GM12878 (cell line): ENCODE results near the gene UPK1B. TPM values are rescaled to one million over a fixed set of nuclear protein-coding genes. Genes with fewer than 3 reads are reported as not detected.

Experiments
- ATAC-seq: fragments of 200-7000 bp; cut with Tn5 transposase; 3 replicates; pipeline ENCODE4 v1.9.1; 2020; ENCODE audit warnings: mild to moderate bottlenecking, moderate library complexity
- BruUV-seq: library from RNA; stranded (reverse); fragments of 400-500 nt; replicated peaks from 2 replicates; lab custom pipeline; 2021; lab: Mats Ljungman, UMichigan
- CTCF ChIA-PET: fragments of 300-600 bp; sonication (Branson Sonifier 250); formaldehyde crosslinking; extraction: SDS; loops from one replicate; lab custom pipeline; 2021; ENCODE audit warnings: inconsistent platforms; lab: Yijun Ruan, JAX
- POLR2A ChIA-PET: fragments of 350-600 bp; formaldehyde crosslinking; extraction: SDS; loops from one replicate; lab custom pipeline; 2021; ENCODE audit warnings: inconsistent platforms; lab: Charles Lee
- RAD21 ChIA-PET: fragments of 300-600 bp; sonication (Branson Sonifier 250); formaldehyde crosslinking; loops from one replicate; lab custom pipeline; 2023; ENCODE audit warnings: antibody characterized with exemption; ENCODE audit not compliant: unreplicated experiment; lab: Charles Lee
- SMC1A ChIA-PET: fragments of 300-600 bp; sonication (Branson Sonifier 250); formaldehyde crosslinking; loops from one replicate; lab custom pipeline; 2023; ENCODE audit not compliant: unreplicated experiment, uncharacterized antibody; lab: Charles Lee
- DNase-seq: peaks from one replicate; pipeline ENCODE4 v3.0.0-alpha.2; 2011; ENCODE audit warnings: low read depth, low spot score
- FAIRE-seq: peaks from 3 replicates; lab custom pipeline; 2011; peaks lifted over from hg19 to GRCh38; lab: Jason Lieb, UNC
- H2AFZ ChIP-seq: 2 replicates; pipeline ENCODE4 v1.6.0; 2011; ENCODE audit warnings: low read depth, low read length, control low read depth; ENCODE audit not compliant: control insufficient read depth
- H3K27ac ChIP-seq: 2 replicates; pipeline ENCODE4 v1.5.1; 2011; ENCODE audit warnings: control low read depth; ENCODE audit not compliant: control insufficient read depth, insufficient read depth
- H3K27me3 ChIP-seq, 2 experiments: replicated peaks in 1 of 2; 2 replicates each; pipeline versions ENCODE4 v1.6.0 to v1.6.1; 2011; ENCODE audit warnings: low read length in 1 of 2; ENCODE audit not compliant: control insufficient read depth in 2 of 2, insufficient read depth in 2 of 2
- H3K36me3 ChIP-seq, 2 experiments: 2 replicates each; pipeline ENCODE4 v1.5.1; 2011; ENCODE audit warnings: low read length in 1 of 2; ENCODE audit not compliant: control insufficient read depth in 2 of 2, insufficient read depth in 2 of 2
- H3K4me1 ChIP-seq: 2 replicates; pipeline ENCODE4 v1.6.1; 2011; ENCODE audit warnings: mild to moderate bottlenecking, low read length, moderate library complexity, mixed read lengths; ENCODE audit not compliant: control insufficient read depth, insufficient read depth
- H3K4me2 ChIP-seq: 2 replicates; pipeline ENCODE4 v1.6.0; 2011; ENCODE audit warnings: control low read depth; ENCODE audit not compliant: control insufficient read depth, insufficient read depth
- H3K4me3 ChIP-seq: fragments of 200-600 bp; sonication (generic); 2 replicates; pipeline ENCODE4 v1.5.1; 2016
- H3K79me2 ChIP-seq: 2 replicates; pipeline ENCODE4 v1.6.0; 2011; ENCODE audit warnings: low read length; ENCODE audit not compliant: control insufficient read depth, insufficient read depth
- H3K9ac ChIP-seq: 2 replicates; pipeline ENCODE4 v1.8.0; 2011; ENCODE audit warnings: low read length, control low read depth, mixed read lengths; ENCODE audit not compliant: control insufficient read depth, insufficient read depth
- H3K9me3 ChIP-seq: replicated peaks from 3 replicates; pipeline ENCODE4 v1.5.1; 2011; ENCODE audit warnings: mild to moderate bottlenecking, low read length; ENCODE audit not compliant: control insufficient read depth, insufficient read depth
- H4K20me1 ChIP-seq: 2 replicates; pipeline ENCODE4 v1.6.0; 2011; ENCODE audit not compliant: control insufficient read depth, insufficient read depth
- FOS ChIP-seq: IDR thresholded peaks from 3 replicates; pipeline ENCODE4 v1.6.1; 2011; ENCODE audit warnings: borderline replicate concordance; ENCODE audit not compliant: insufficient read length; ENCODE audit errors: extremely low read depth
- IRF4 ChIP-seq: IDR thresholded peaks from 2 replicates; pipeline ENCODE4 v1.6.1; 2011; ENCODE audit warnings: low read depth, low read length
- JUND ChIP-seq: IDR thresholded peaks from 2 replicates; pipeline ENCODE4 v1.6.1; 2012; ENCODE audit warnings: low read depth, mild to moderate bottlenecking, low read length, improper control_type of control experiment, moderate library complexity
- NR2F1 ChIP-seq: fragments of 450-650 bp; conservative IDR thresholded peaks from 2 replicates; pipeline ENCODE4 v1.6.1; 2017; ENCODE audit warnings: mild to moderate bottlenecking
- POLR2AphosphoS2 ChIP-seq: IDR thresholded peaks from 2 replicates; pipeline ENCODE4 v1.6.1; 2011; ENCODE audit warnings: low read depth, mild to moderate bottlenecking, low read length, improper control_type of control experiment, moderate library complexity
- SPI1 ChIP-seq: IDR thresholded peaks from 2 replicates; pipeline ENCODE4 v1.6.1; 2011; ENCODE audit warnings: low read depth, mild to moderate bottlenecking, low read length, moderate library complexity, borderline replicate concordance; ENCODE audit not compliant: insufficient read depth
- SUPT20H ChIP-seq: IDR thresholded peaks from 2 replicates; pipeline ENCODE4 v1.6.1; 2011; ENCODE audit warnings: low read depth, mild to moderate bottlenecking, low read length, moderate library complexity, borderline replicate concordance; ENCODE audit not compliant: control insufficient read depth
- WGBS: methylation state at CpG from one replicate; pipeline ENCODE4 v1.1.6; 2016; ENCODE audit warnings: low lambda C conversion rate; ENCODE audit not compliant: insufficient replicate concordance, insufficient coverage; ENCODE audit errors: missing lambda C conversion rate; 5-methylcytosine and 5-hydroxymethylcytosine counted together
- in situ Hi-C: fragments of 300-500 bp; cut with MboI; formaldehyde crosslinking; loops from 9 replicates; pipeline ENCODE4 v1.14.3; 2018; ENCODE audit warnings: mixed read lengths
- intact Hi-C: fragments of 100-400 bp; cut with micrococcal nuclease; formaldehyde crosslinking; loops from one replicate; pipeline ENCODE4 v1.14.2; 2022; ENCODE audit not compliant: unreplicated experiment
- polyA plus RNA-seq, 11 experiments: library from polyadenylated mRNA; depleted of rRNA in 4 of 11; unstranded in 6 of 11; stranded (reverse) in 5 of 11; fragments of >200 nt; fragmentation: Nextera tagmentation in 4 of 11; fragmentation: Illumina TruSeq in 1 of 11; extraction: Ambion mirVana in 4 of 11; extraction: Trizol in 1 of 11; gene quantifications; 1 replicate in 1 of 11; 2 replicates in 10 of 11; pipeline versions ENCODE4 v1.2.1 to v1.2.3, GENCODE V29; 2011 to 2016; ENCODE audit warnings: inconsistent platforms in 2 of 11, missing spikeins in 2 of 11, low read depth in 1 of 11
- total RNA-seq, 4 experiments: library from RNA; depleted of rRNA in 3 of 4; stranded (reverse); fragments of >200 nt in 3 of 4; fragmentation: Illumina TruSeq in 1 of 4; extraction: Trizol in 1 of 4; gene quantifications; 2 replicates each; pipeline versions ENCODE4 v1.2.1 to v1.2.3, GENCODE V29; 2013 to 2021
- TF ChIP-seq, protein P1 (sequence below): fragments of 150-350 bp; IDR thresholded peaks from 2 replicates; pipeline ENCODE4 v1.6.1; 2014; ENCODE audit warnings: mild to moderate bottlenecking, low read depth, low read length

Gene UPK1B
- total and polyA plus RNA-seq, 10 of the 15 experiments (the other 5 are each of a cell fraction or from before 2014, with no cell fraction given), result not detected

DNA sequence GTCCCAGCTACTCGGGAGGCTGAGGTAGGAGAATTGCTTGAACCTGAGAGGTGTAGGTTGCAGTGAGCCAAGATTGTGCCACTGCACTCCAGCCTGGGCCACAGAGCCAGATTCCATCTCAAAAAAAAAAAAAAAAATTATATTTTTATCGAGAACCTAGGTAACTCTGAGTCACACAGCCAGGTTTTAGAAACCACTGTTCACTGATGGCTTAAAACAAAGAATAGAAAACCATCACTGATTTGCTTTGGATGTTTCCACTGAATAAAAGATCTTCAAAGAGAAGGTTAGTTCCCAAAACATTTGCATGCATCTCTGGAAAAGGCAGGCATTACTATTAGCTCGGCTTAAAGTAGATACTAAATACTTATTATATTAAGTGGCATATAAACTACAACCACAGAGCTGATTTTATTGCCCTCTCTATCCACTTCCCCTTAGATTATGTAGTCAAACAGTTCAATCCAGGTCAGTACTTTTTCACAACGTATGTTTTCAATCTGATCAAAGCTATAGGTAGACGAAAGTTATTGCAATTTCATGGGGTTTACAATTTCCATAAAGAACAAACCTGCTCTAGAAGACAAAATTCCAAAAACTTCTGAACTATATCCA lies 65.9 kb downstream of the UPK1B start:
- FAIRE-seq, result no peak
- Histone ChIP-seq H3K4me2 (peak overlapping the region; percentile 91), H3K79me2 (peaks cover 19% of the 10 kb centered on the region), H3K27ac (peak overlapping the region; percentile 88), H4K20me1 (no peaks in the 10 kb centered on the region), H3K9ac (peak overlapping the region; percentile 85), H3K27me3 (no peaks in the 10 kb centered on the region), H3K4me1 (peaks cover 4% of the 10 kb centered on the region; the same call in 1 of the 2 replicates), H3K36me3 (no peaks in the 10 kb centered on the region; a peak in 1 of 4 replicates), H2AFZ (peak overlapping the region; percentile 29; the same call in 1 of the 2 replicates), H3K4me3 (peak overlapping the region; percentile 98), H3K9me3 (no peaks in the 10 kb centered on the region)
- no peak for DNase-seq
- ChIA-PET POLR2A (interaction anchor here (0.7 kb wide), 1 partner anchor 22 kb away, joined by 5 read pairs; no protein-coding TSS in a partner anchor), CTCF (interaction anchor here (0.7 to 3.6 kb wide), 4 partner anchors 19 to 844 kb away, joined by 3 to 110 read pairs (median 20); no protein-coding TSS in a partner anchor), SMC1A (interaction anchor here (0.5 to 3.3 kb wide), 4 partner anchors 14 to 114 kb away, joined by 3 to 16 read pairs (median 5); no protein-coding TSS in a partner anchor), RAD21 (interaction anchor here (2.5 to 2.9 kb wide), 2 partner anchors 55 to 58 kb away, joined by 13 to 14 read pairs; partner anchors contain the start of gene ARHGAP31)
- in situ Hi-C loops, result loop anchor here (10.0 kb wide), 1 partner anchor 355 kb away; no protein-coding TSS in a partner anchor
- TF ChIP-seq IRF4 (no peak), SPI1 (0 out of 2 replicates have a peak, but pooled peaks have one; percentile 28)
- TSS peak; percentile 69 for BruUV-seq
- ATAC-seq, result no peak
- intact Hi-C loops, result no loop called here
- WGBS, result 49% methylated on average over 5 of the region's 5 CpGs

DNA sequence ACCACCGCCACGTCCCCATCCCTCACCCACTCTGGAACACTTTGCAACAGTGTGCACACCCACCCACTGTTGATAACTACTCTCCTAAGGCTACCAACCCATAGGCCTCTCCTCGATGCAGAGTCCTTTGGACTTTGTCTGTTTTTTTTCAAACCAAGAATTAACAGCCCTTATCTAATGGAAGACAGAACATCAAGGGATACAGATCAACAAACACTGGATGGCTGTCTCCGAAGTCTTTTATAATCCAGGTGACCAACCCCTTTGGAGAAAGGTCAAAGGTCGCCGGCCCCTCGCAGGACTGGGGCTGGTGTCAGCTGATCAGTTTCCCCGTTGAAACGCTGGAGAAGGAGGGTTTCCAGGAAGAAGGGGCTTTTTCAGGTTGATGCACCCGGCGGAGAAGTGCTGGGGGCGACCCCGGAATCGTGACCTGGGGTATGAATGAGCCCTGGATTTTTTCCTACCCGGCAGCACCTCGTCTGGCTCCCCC lies 66.7 kb downstream of the UPK1B start:
- no peak for DNase-seq
- FAIRE-seq, result peak; percentile 27
- no TSS peak for BruUV-seq
- TF ChIP-seq POLR2AphosphoS2 (no peak), JUND (no peak), NR2F1 (peak; percentile 96), SUPT20H (no peak), FOS (no peak)
- TF ChIP-seq, protein P1, sequence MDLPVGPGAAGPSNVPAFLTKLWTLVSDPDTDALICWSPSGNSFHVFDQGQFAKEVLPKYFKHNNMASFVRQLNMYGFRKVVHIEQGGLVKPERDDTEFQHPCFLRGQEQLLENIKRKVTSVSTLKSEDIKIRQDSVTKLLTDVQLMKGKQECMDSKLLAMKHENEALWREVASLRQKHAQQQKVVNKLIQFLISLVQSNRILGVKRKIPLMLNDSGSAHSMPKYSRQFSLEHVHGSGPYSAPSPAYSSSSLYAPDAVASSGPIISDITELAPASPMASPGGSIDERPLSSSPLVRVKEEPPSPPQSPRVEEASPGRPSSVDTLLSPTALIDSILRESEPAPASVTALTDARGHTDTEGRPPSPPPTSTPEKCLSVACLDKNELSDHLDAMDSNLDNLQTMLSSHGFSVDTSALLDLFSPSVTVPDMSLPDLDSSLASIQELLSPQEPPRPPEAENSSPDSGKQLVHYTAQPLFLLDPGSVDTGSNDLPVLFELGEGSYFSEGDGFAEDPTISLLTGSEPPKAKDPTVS, result no peak

More for the DNA sequence above, 66.7 kb downstream of the UPK1B start:
- Histone ChIP-seq H3K9ac (peak overlapping the region; percentile 85), H3K79me2 (peaks cover 19% of the 10 kb centered on the region), H3K9me3 (no peaks in the 10 kb centered on the region), H3K36me3 (no peaks in the 10 kb centered on the region; a peak in 1 of 4 replicates), H3K4me3 (peak overlapping the region; percentile 98), H3K27me3 (no peaks in the 10 kb centered on the region), H3K4me1 (peaks cover 4% of the 10 kb centered on the region; the same call in 1 of the 2 replicates), H3K27ac (peak overlapping the region; percentile 88), H3K4me2 (peak overlapping the region; percentile 91), H4K20me1 (no peaks in the 10 kb centered on the region), H2AFZ (peak overlapping the region; percentile 84)
- intact Hi-C loops, result loop anchor here (2.0 kb wide), 1 partner anchor 355 kb away; no protein-coding TSS in a partner anchor
- ChIA-PET SMC1A (interaction anchor here (0.5 to 3.3 kb wide), 19 partner anchors 9 to 440 kb away, joined by 3 to 33 read pairs (median 5); partner anchors contain the start of genes ARHGAP31, IGSF11, TEX55 and TIMMDC1), POLR2A (interaction anchor here (0.6 to 1.0 kb wide), 4 partner anchors 61 to 259 kb away, joined by 3 to 6 read pairs (median 4); partner anchors contain the start of genes TIMMDC1 and TMEM39A), RAD21 (interaction anchor here (0.9 to 2.9 kb wide), 19 partner anchors 9 to 441 kb away, joined by 3 to 54 read pairs (median 6); partner anchors contain the start of genes ARHGAP31, TEX55 and TMEM39A), CTCF (interaction anchor here (0.7 to 3.6 kb wide), 28 partner anchors 7 to 689 kb away, joined by 3 to 110 read pairs (median 8); partner anchors contain the start of genes ARHGAP31, IGSF11 and TEX55)
- in situ Hi-C loops, result no loop called here
- 3% methylated on average over 14 of the region's 16 CpGs for WGBS
- peak; percentile 7 for ATAC-seq
